ENCODE data around the gene SPAG4. TPM values are rescaled to one million over a fixed set of nuclear protein-coding genes. Genes with fewer than 3 reads are reported as not detected.
A peak's percentile ranks its signal among the peaks of the same experiment; 100 is the strongest.

SPAG4 gene
- total RNA-seq, 2 experiments from 2014 or later: 3.8 to 5.7 TPM

DNA sequence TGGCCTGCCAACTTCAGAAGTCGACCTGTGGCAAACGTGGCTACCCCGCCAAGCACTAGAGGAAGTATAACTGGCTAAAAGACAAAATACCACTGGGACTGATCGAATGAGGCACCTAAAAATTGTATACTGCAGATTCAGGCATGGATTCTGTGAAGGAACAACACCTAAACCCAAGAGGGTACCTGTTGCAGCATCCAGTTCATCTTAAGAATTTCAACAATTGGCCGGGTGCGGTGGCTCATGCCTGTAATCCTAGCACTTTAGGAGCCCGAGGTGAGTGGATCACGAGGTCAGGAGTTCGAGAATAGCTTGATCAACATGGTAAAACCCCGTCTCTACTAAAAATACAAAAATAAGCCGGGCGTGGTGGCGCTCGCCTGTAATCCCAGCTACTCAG is 27.2 kb upstream of the SPAG4 start:
- DNase-seq (no peak), ATAC-seq (ENCODE audit: low read depth) (no peak)
- H3K4me3 Mint-ChIP-seq: no peak overlapping the region
- peaks cover 3% of the 10 kb centered on the region for H3K4me1 Mint-ChIP-seq
- H3K27ac Mint-ChIP-seq: no peak overlapping the region
- no peaks in the 10 kb centered on the region for H3K9me3 Mint-ChIP-seq
- no peaks in the 10 kb centered on the region for H3K36me3 Mint-ChIP-seq
- POLR2A ChIA-PET: interaction anchor here (0.6 kb wide), 1 partner anchor 122 kb away, joined by 4 read pairs; no protein-coding TSS in a partner anchor
- no peaks in the 10 kb centered on the region for H3K27me3 Mint-ChIP-seq

DNA sequence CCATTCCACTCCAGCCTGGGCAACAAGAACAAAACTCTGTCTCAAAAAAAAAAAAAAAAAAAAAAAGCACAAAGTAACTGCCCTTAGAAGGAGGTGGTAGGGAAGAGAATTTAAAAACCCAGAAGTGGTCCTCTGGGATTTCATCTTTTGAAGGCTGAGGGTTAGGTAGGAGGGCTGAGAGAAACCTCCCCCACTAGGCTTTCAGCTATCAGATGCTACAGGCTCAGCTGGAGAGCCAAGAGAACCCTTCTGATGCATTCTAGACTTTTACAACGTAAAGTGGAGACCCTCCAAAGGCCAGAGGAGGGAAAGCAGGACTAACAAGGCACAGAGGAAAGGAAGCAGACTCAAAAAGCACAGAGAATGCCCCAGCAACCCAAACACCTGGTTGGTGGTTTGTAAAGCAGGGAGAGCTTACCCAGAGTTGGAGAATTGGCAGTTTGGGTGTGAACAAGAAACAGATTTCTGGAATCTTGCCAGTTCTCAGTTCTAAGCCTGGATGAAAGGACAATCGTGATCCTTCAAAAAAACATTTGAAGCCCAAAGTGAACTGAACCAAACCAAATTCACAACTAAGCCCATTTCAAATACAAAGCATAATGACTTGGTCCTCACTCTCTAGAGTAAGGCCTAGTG is 23.2 kb upstream of the SPAG4 start:
- H3K27ac Mint-ChIP-seq: no peak overlapping the region
- H3K4me3 Mint-ChIP-seq: no peak overlapping the region
- ATAC-seq (ENCODE audit: low read depth): no peak
- H3K4me1 Mint-ChIP-seq: peaks cover 3% of the 10 kb centered on the region
- H3K9me3 Mint-ChIP-seq: no peaks in the 10 kb centered on the region
- H3K36me3 Mint-ChIP-seq: no peaks in the 10 kb centered on the region
- DNase-seq: no peak
- POLR2A ChIA-PET: no interaction called here
- H3K27me3 Mint-ChIP-seq: peaks cover 6% of the 10 kb centered on the region

DNA sequence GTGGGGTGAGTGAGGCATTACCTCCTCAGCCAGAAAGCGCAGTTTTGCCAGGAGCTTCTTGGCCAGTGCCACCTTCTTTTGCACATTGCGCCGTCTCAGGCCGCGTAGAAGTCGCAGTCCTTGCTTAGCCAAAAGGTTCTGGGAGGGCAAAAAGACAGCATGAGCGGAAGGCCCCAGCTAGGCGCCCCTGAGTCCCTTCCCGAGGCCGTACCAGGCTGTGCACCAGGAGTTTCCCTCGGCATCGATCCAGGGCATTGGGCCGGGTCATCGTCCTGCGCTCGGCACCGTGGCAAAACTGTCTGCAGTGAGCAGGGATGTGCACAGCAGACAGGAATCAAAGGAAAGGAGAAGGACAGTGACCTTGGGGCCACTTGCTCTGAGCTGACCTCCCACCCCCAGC is 20.2 kb upstream of the SPAG4 start:
- Mint-ChIP-seq H3K4me3 (no peak overlapping the region), H3K27ac (no peak overlapping the region), H3K9me3 (no peaks in the 10 kb centered on the region), H3K4me1 (peaks cover 2% of the 10 kb centered on the region), H3K36me3 (no peaks in the 10 kb centered on the region), H3K27me3 (peaks cover 26% of the 10 kb centered on the region)
- POLR2A ChIA-PET: no interaction called here
- ATAC-seq (ENCODE audit: low read depth): no peak
- no peak for DNase-seq

DNA sequence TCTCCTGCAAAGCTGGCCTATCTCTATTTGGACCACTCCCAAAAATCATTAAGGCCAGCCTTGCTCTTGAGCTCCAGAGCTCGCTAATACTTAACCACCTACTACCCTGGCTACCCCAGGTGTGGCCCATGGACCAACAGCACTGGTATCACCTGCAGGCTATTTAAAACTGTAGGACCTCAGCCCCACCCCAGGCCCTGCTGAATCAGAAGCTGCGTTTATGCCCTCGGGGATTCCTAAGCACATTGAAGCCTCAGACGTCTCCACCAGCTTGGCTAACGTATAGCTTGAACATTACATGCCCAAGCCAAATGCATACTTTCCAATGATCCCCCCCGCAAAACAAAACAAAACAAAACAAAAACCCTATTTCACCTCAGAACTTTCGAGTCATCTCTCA is 19.7 kb upstream of the SPAG4 start:
- Mint-ChIP-seq H3K4me3 (no peak overlapping the region), H3K36me3 (no peaks in the 10 kb centered on the region), H3K27ac (no peak overlapping the region), H3K27me3 (peaks cover 30% of the 10 kb centered on the region), H3K9me3 (no peaks in the 10 kb centered on the region), H3K4me1 (peaks cover 6% of the 10 kb centered on the region)
- ATAC-seq (ENCODE audit: low read depth) (no peak), DNase-seq (no peak)
- POLR2A ChIA-PET: no interaction called here

DNA sequence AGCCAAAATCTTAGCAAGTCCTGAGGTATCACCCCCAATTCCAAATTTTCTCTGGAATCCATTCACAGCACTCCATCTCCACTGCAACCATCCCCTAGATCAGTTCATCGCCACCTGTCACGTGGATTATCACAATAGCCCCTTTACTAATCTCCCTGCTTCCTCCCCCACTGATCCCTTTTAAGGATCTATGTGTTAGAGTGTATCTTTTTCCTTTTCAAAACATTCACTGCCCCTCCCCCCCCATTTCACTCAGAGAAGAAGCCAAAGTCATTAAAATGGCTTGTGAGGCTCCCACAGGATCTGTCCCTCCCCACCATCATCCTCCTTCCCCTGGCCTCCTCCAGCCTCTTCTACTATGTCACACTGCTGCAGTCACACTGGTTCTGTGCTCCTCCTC is 18.4 kb upstream of the SPAG4 start:
- no peaks in the 10 kb centered on the region for H3K36me3 Mint-ChIP-seq
- H3K4me1 Mint-ChIP-seq: peaks cover 8% of the 10 kb centered on the region
- no peak overlapping the region for H3K4me3 Mint-ChIP-seq
- H3K9me3 Mint-ChIP-seq: no peaks in the 10 kb centered on the region
- no peak for ATAC-seq (ENCODE audit: low read depth)
- H3K27ac Mint-ChIP-seq: no peak overlapping the region
- H3K27me3 Mint-ChIP-seq: peaks cover 36% of the 10 kb centered on the region
- no peak for DNase-seq
- POLR2A ChIA-PET: no interaction called here

DNA sequence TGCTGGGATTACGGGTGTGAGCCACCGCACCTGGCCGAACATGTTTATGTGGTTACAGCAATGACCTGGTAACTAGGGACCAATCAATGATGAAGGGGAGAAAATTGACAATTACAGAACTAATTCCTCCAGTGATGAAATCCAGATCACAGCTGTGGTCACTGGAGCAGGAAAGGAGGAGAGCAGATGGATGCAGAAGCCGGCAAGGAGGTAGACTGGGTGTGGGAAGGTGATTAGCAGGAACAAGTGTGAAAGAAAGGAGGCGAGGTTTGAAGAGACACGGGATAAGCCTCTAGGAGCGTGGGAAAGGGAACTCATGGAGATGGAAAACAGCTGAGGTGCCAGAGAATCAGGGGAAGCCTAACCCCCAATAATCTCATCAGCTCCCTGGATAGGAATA is 17.2 kb upstream of the SPAG4 start:
- no peak overlapping the region for H3K4me3 Mint-ChIP-seq
- POLR2A ChIA-PET: interaction anchor here (0.8 kb wide), 1 partner anchor 14 kb away, joined by 3 read pairs; no protein-coding TSS in a partner anchor
- ATAC-seq (ENCODE audit: low read depth): no peak
- peaks cover 7% of the 10 kb centered on the region for H3K4me1 Mint-ChIP-seq
- no peak overlapping the region for H3K27ac Mint-ChIP-seq
- no peaks in the 10 kb centered on the region for H3K9me3 Mint-ChIP-seq
- peaks cover 43% of the 10 kb centered on the region for H3K27me3 Mint-ChIP-seq
- no peak for DNase-seq
- H3K36me3 Mint-ChIP-seq: no peaks in the 10 kb centered on the region

DNA sequence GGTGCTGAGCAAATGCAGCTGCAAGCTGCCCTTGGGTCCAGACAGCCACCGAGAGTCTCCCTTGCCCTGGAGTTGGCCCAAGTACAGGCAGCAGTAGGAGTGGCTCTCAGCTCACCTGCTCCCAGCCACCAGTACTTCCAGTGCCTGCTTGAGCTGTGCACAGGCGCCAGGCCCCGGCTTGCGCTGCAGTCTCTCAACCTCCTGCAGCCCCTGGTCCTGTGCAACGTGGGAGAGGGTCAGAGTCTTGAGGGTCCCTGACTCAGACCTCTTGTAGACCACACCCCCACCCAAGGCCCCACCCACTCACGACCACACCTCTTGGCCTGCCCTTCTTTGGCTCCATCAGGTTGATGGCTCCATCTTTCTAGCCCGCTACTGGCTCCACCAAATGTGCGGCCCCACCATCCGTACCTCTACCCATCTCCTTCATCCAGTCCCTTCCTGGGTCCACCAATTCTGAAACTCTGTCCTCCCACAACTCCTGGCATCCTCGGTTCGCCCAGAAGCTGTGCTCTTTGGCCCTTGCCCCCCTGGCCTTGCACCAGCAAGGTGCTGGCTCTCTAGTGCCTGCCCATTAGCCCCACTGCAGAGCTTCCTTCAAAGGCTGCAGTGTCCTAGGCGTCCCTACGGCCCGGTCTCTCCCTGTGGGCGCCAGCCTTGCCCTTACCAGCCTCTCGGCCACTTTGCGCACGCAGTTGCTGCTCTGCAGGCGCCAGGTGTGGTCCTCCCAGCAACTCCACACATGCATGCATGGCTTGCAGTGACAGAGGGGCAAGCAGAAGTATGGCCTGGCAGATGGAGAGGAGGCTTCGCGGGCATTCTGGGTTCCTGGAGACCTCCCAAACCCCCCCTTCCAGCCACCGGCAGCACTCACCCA is 16.5 kb upstream of the SPAG4 start:
- H3K27ac Mint-ChIP-seq: no peak overlapping the region
- ATAC-seq (ENCODE audit: low read depth): no peak
- DNase-seq: no peak
- H3K4me3 Mint-ChIP-seq: no peak overlapping the region
- H3K36me3 Mint-ChIP-seq: no peaks in the 10 kb centered on the region
- POLR2A ChIA-PET: interaction anchor here (0.8 kb wide), 1 partner anchor 15 kb away, joined by 3 read pairs; no protein-coding TSS in a partner anchor
- peaks cover 7% of the 10 kb centered on the region for H3K4me1 Mint-ChIP-seq
- no peaks in the 10 kb centered on the region for H3K9me3 Mint-ChIP-seq
- peaks cover 43% of the 10 kb centered on the region for H3K27me3 Mint-ChIP-seq

DNA sequence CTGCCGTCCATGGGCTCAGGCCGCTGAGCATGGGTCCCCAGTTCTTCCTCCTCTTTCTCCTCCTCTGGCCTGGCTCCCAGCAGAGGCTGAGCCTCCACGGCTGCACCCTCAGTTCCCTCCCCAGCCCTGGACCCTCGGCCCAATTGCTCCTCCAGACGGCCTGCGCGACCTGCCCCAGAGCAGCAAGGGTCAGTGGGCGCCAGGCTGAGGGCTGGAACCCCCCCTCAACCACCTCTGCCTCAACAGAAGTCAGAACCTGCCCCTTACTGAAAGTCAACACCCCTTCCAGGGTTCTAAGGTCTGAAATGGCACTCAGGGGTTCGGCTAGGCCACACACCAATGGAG is 15.9 kb upstream of the SPAG4 start:
- POLR2A ChIA-PET: no interaction called here
- Mint-ChIP-seq H3K4me3 (peak overlapping the region; percentile 12), H3K9me3 (no peaks in the 10 kb centered on the region), H3K4me1 (peaks cover 7% of the 10 kb centered on the region), H3K27me3 (peaks cover 41% of the 10 kb centered on the region), H3K36me3 (no peaks in the 10 kb centered on the region), H3K27ac (no peak overlapping the region)
- ATAC-seq (ENCODE audit: low read depth): no peak
- no peak for DNase-seq

DNA sequence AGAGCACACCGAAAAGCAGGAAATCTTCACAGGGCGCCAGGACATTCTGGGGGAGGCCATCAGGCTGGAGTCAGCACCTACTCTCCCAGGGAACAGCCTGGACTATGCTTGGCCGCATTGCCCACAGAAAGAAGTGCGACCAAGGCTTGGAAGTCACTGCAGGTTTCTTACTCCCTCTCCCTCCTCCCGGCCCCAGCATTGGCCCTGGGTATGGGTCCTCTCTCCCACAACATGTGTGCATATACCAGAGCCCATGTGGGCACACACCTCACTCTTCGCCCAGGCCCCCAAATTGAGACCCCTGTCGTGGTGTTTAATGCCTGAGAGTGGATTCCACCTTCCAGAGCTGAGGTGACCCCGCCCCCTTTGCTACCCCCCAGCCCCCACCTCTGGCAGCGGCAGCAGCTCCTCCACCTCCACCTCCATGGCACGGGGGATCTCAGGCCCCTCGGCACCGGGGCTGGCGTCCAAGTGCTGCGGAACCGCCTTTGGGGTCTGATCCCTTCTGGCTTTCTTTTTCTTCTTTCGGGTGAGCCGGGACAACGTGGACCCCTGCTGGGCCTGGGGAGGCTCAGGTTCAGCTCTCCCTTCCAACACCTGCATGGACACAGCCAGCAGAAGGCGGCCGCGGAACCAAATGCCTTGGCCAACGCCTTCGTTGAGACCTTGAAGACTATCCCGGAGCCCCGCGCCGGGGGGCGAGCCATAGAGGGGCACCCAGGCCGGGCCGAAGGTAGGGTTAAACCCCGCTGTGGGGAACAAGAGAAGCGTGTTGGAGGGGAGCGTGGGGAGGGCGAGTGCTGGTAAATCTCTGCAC is 15.2 kb upstream of the SPAG4 start:
- Mint-ChIP-seq H3K9me3 (no peaks in the 10 kb centered on the region), H3K27me3 (peaks cover 41% of the 10 kb centered on the region), H3K36me3 (no peaks in the 10 kb centered on the region), H3K4me1 (peaks cover 7% of the 10 kb centered on the region), H3K27ac (peak overlapping the region; percentile 8), H3K4me3 (peak overlapping the region; percentile 79)
- DNase-seq (no peak), ATAC-seq (ENCODE audit: low read depth) (no peak)
- POLR2A ChIA-PET: interaction anchor here (1.2 to 2.0 kb wide), 3 partner anchors 61 to 99 kb away, joined by 3 to 6 read pairs (median 6); partner anchors contain the start of genes CPNE1, NFS1, RBM12 and ROMO1

DNA sequence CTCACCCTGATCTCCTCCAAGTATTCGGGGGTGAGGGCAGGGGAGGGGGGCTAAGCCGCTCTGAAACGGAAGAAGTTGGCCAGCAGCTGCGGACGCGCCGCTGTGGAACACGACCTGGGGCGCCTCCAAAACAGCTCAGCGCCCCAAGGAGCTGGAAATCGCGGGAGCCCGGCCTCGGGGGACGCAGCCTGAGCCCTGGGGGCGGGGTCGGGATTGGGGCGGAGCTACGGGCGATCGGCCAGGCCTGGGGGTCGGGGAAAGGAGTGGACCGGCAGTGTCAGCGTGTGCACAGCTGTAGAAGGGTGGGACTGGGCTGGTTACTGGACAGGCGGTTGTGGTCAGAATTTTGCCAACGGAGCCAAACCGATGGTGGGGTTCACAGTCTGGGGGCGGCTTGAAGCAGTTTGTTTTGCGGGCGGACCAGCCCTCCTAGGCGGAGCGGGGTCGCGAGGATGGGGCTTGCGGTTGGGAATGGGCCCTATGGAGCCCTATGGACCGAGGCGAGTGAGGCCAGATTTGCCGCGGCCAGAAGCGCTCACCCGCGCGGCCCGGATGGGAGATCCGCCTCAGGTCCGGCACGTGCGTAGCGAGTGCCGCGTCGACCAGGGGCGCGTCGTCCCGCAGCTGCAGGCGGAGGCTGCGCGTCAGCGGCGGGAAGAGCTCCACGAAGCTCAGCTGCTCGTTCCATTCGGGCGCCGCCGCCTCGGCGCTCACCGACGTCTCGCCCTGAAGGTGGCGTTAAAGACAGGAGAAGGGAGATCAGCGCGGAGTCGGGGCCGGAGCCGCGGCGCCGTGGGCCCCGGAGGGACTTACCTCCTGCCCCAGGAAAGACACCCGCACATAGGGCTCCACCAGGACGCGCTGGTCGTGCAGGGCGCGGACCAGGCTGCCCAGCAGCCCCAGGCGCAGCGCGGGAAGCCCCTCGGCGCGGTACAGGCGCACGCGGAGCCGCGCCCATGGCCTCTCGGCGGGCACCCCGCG is 14.3 kb upstream of the SPAG4 start:
- POLR2A ChIA-PET: interaction anchor here (0.9 to 2.0 kb wide), 6 partner anchors 15 to 353 kb away, joined by 3 to 6 read pairs (median 6); partner anchors contain the start of genes CPNE1, NFS1, RBM12 and ROMO1
- peak; percentile 82 for DNase-seq
- peak overlapping the region; percentile 79 for H3K4me3 Mint-ChIP-seq
- H3K27ac Mint-ChIP-seq: peak overlapping the region; percentile 8
- peaks cover 7% of the 10 kb centered on the region for H3K4me1 Mint-ChIP-seq
- H3K27me3 Mint-ChIP-seq: peaks cover 41% of the 10 kb centered on the region
- H3K9me3 Mint-ChIP-seq: no peaks in the 10 kb centered on the region
- H3K36me3 Mint-ChIP-seq: no peaks in the 10 kb centered on the region
- ATAC-seq (ENCODE audit: low read depth): peak; percentile 90

DNA sequence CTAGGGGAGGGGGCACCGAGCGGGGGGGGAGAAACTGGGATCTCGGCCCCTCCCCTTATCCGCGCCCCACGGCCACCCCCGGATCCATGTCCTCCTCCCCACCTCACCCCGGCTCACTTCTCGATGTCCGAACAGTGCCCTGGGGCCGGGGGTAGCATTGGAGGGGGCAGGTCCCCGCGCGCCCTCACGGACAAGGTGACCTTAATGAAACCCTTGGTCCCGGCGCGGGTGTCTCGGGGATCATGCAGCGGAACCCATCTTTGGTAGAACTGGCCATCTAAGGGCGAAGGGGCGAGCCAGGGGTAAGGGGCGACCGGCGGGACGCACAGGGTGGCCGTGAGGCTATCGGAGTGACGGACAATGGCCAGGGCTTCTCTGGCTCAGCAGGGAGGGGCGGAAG is 13.6 kb upstream of the SPAG4 start:
- H3K4me3 Mint-ChIP-seq: peak overlapping the region; percentile 79
- POLR2A ChIA-PET: interaction anchor here (0.9 to 2.0 kb wide), 5 partner anchors 14 to 352 kb away, joined by 3 to 6 read pairs (median 6); partner anchors contain the start of genes CPNE1, NFS1, RBM12 and ROMO1
- DNase-seq: no peak
- H3K4me1 Mint-ChIP-seq: peaks cover 9% of the 10 kb centered on the region
- ATAC-seq (ENCODE audit: low read depth): no peak
- H3K9me3 Mint-ChIP-seq: no peaks in the 10 kb centered on the region
- H3K27ac Mint-ChIP-seq: no peak overlapping the region
- H3K27me3 Mint-ChIP-seq: peaks cover 43% of the 10 kb centered on the region
- peaks cover 2% of the 10 kb centered on the region for H3K36me3 Mint-ChIP-seq

DNA sequence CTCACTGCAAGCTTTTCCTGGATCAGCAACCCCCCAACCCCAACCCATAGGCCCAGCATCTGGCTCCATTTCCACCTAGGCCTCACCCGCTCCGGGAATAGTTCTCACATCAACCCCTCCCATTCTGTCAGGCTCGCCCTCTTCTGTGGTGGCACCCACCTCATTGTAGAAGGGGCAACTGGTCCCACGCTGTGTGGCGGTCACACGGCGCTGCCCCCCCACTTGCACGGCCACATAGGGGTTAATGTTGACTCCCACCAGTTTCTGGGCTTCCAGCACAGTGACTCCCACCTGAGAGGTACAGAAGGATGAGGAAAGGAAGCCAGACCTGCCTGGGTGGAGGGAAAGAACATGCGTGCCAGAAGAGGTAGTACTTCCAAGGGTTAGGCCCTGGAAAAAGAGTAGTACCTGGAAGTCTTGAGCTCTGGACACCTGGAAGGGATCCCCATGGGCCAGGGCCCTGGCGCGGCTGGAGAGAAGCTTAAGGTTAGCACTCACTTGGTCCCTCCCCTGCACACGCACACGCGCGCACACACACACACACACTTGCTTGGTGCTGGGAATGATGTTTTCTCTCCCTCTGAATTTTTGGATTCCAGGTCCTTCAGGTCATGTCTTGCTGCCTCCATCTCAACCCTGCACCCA is 12.7 kb upstream of the SPAG4 start:
- H3K27me3 Mint-ChIP-seq: peaks cover 35% of the 10 kb centered on the region
- DNase-seq: no peak
- H3K4me3 Mint-ChIP-seq: no peak overlapping the region
- peaks cover 2% of the 10 kb centered on the region for H3K36me3 Mint-ChIP-seq
- peaks cover 11% of the 10 kb centered on the region for H3K4me1 Mint-ChIP-seq
- H3K27ac Mint-ChIP-seq: no peak overlapping the region
- no peaks in the 10 kb centered on the region for H3K9me3 Mint-ChIP-seq
- POLR2A ChIA-PET: interaction anchor here (0.6 kb wide), 1 partner anchor 254 kb away, joined by 7 read pairs; no protein-coding TSS in a partner anchor
- no peak for ATAC-seq (ENCODE audit: low read depth)
